ENCODE results near the gene AATF.

DNA sequence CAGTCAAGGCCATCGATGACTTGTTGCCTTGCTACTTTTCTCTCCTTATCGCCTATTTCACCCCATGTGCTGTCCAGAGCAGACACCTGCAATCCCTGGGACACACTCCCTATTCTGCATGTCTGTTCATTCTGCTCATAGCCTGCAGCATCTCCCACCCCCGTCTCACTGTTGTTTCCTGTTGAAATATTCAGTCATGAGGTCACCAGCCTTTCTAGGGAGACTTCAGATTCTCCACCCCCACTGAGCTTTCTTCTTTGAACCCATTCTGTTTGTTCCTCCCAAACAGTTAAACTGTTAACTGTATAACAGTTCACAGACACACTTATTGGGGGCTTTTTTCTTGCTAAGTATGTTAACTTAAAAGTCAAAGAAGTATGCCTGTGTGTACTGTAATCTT, 94.4 kb downstream of the AATF start:
- no peak for TF ChIP-seq CTCF (IDR thresholded peaks at IDR 0.05)
- no peak for TF ChIP-seq EZH2 (IDR thresholded peaks at IDR 0.05; ENCODE audit: borderline replicate concordance, insufficient read depth, low read depth, low read length, poor library complexity, severe bottlenecking)

Measured in B cell (primary cell).